Psoas muscle (tissue), 8 donors: Measurements from ENCODE around the gene HECW1. TPM values are rescaled to one million over a fixed set of nuclear protein-coding genes. Genes with fewer than 3 reads are reported as not detected.

Source experiments
- ATAC-seq, 4 donors: fragments of 200-7000 bp; cut with Tn5 transposase; one replicate each; pipeline ENCODE4 v1.9.1; 2020; ENCODE audit warnings: moderate library complexity in 3 of 4, mild to moderate bottlenecking in 2 of 4
- DNase-seq, 2 donors: peaks; one replicate each; pipeline ENCODE4 v3.0.0-alpha.2; 2020
- H3K27ac ChIP-seq: fragments of 200-600 bp; one replicate; pipeline ENCODE4 v1.8.0; 2022
- H3K27me3 ChIP-seq, 3 donors: fragments of 200-600 bp in 1 of 3; one replicate each; pipeline versions ENCODE4 v1.6.1 to v1.8.0; 2013 to 2022; ENCODE audit warnings: low read length in 2 of 3, mild to moderate bottlenecking in 2 of 3, moderate library complexity in 1 of 3; ENCODE audit not compliant: insufficient read depth in 3 of 3
- H3K36me3 ChIP-seq, 2 donors: fragments of 200-600 bp in 1 of 2; one replicate each; pipeline versions ENCODE4 v1.6.1 to v1.8.0; 2013 to 2022; ENCODE audit warnings: low read depth in 1 of 2, mild to moderate bottlenecking in 1 of 2, moderate library complexity in 1 of 2; ENCODE audit not compliant: insufficient read depth in 1 of 2
- H3K4me1 ChIP-seq: fragments of 200-600 bp; one replicate; pipeline ENCODE4 v1.8.0; 2022
- H3K4me3 ChIP-seq: fragments of 200-600 bp; one replicate; pipeline ENCODE4 v1.8.0; 2022; ENCODE audit warnings: mild to moderate bottlenecking
- H3K9me3 ChIP-seq: fragments of 200-600 bp; one replicate; pipeline ENCODE4 v1.8.0; 2022
- CTCF ChIP-seq: fragments of 200-600 bp; IDR thresholded peaks from one replicate; pipeline ENCODE4 v1.8.0; 2022; ENCODE audit warnings: antibody characterized with exemption
- WGBS, 3 donors: extraction: QIAGEN DNeasy Blood & Tissue Kit; methylation state at CpG; one replicate each; pipeline versions ENCODE4 v1.1.6 to v1.1.7; 2013; 5-methylcytosine and 5-hydroxymethylcytosine counted together
- intact Hi-C, 2 donors: fragments of 100-400 bp; cut with DNase I; formaldehyde crosslinking; loops; one replicate each; pipeline versions ENCODE4 v1.11.0 to v1.14.2; 2022
- polyA plus RNA-seq, 3 donors: library from polyadenylated mRNA; stranded (reverse); fragments of 200-250 nt; gene quantifications; one replicate each; pipeline ENCODE4 v1.2.3, GENCODE V29; 2013
- total RNA-seq, 4 donors: library from RNA; stranded (reverse); fragmentation: NEBNext Ultra II Directional in 2 of 4; extraction: Animal tissue kit (Norgen Biotek cat#: 25700) in 2 of 4; gene quantifications; one replicate each; pipeline versions ENCODE4 v1.2.1 to v1.2.4, GENCODE V29; 2021 to 2023
- donor health status: healthy with polysubstance abuse.
- donor health status: DM: no; HTN: no; CAD: no; lungs with moderate emphysema.
- donor health status: Bipolar disorder and iron deficiency.
- donor health status: healthy.
- donor health status: DM: yes; HTN: yes; CAD: no.
- donor health status: DM: no; HTN: no; CAD: no.
- donor health status: DM: no; HTN: no; CAD: no.
- donor health status: DM: yes; HTN: yes; CAD: no.

Gene HECW1
- total and polyA plus RNA-seq, 7 donors: 0.07 to 2.8 (median 1.0) TPM

- Histone ChIP-seq H3K27me3 (peaks cover 0 to 13% (median 0%) of the 10 kb centered on the region in 3 donors), H3K36me3 (no peaks in the 10 kb centered on the region), H3K27ac (no peak overlapping the region), H3K4me3 (no peak overlapping the region), H3K4me1 (no peaks in the 10 kb centered on the region), H3K9me3 (no peaks in the 10 kb centered on the region)
- DNase-seq: no peak
- TF ChIP-seq CTCF: no peak
- intact Hi-C loops: no loop called here
- WGBS, 3 donors: 48 to 50% (median 49%) methylated on average over 3 of the region's 3 CpGs
- no peak for ATAC-seq
Observed at GRCh38 chr7:43562383-43562782, 449.9 kb downstream of the HECW1 start.

- intact Hi-C loops: no loop called here
- no peak for ATAC-seq
- Histone ChIP-seq H3K36me3 (no peaks in the 10 kb centered on the region), H3K27ac (no peak overlapping the region), H3K4me3 (no peak overlapping the region), H3K4me1 (no peaks in the 10 kb centered on the region), H3K9me3 (no peaks in the 10 kb centered on the region), H3K27me3 (peaks cover 0 to 13% (median 0%) of the 10 kb centered on the region in 3 donors)
- no peak for TF ChIP-seq CTCF
- WGBS, 3 donors: 50 to 53% (median 52%) methylated on average over 6 of the region's 6 CpGs
- DNase-seq: no peak
Observed at GRCh38 chr7:43565786-43566185, 453.3 kb downstream of the HECW1 start.

- Histone ChIP-seq H3K9me3 (no peaks in the 10 kb centered on the region), H3K27ac (no peak overlapping the region), H3K36me3 (no peaks in the 10 kb centered on the region), H3K4me1 (no peaks in the 10 kb centered on the region), H3K4me3 (no peak overlapping the region), H3K27me3 (peaks cover 0 to 4% (median 0%) of the 10 kb centered on the region in 3 donors)
- no peak for TF ChIP-seq CTCF
- DNase-seq (no peak), ATAC-seq (no peak)
- intact Hi-C loops: no loop called here
- WGBS, 3 donors: 69 to 76% (median 69%) methylated on average over 6 of the region's 6 CpGs
Observed at GRCh38 chr7:43568529-43568928, 456.1 kb downstream of the HECW1 start.

- 71 to 80% (median 76%) methylated on average over 4 of the region's 4 CpGs for WGBS, 3 donors
- ATAC-seq (no peak), DNase-seq (no peak)
- Histone ChIP-seq H3K27me3 (peaks cover 0 to 3% (median 0%) of the 10 kb centered on the region in 3 donors), H3K9me3 (no peaks in the 10 kb centered on the region), H3K4me3 (no peak overlapping the region), H3K27ac (no peak overlapping the region), H3K4me1 (no peaks in the 10 kb centered on the region), H3K36me3 (no peaks in the 10 kb centered on the region)
- TF ChIP-seq CTCF: no peak
- intact Hi-C loops: no loop called here
Observed at GRCh38 chr7:43569424-43569823, 457.0 kb downstream of the HECW1 start.

GRCh38 chr7:43570688-43571365 is 458.4 kb downstream of the HECW1 start:
- TF ChIP-seq CTCF: no peak
- Histone ChIP-seq H3K4me3 (no peak overlapping the region), H3K27ac (no peak overlapping the region), H3K27me3 (no peaks in the 10 kb centered on the region), H3K9me3 (no peaks in the 10 kb centered on the region), H3K4me1 (no peaks in the 10 kb centered on the region), H3K36me3 (no peaks in the 10 kb centered on the region)
- 90 to 93% (median 90%) methylated on average over 4 of the region's 4 CpGs for WGBS, 3 donors
- ATAC-seq (no peak), DNase-seq (no peak)
- intact Hi-C loops: no loop called here
